ENCODE data around the gene LYPLA2. TPM values are rescaled to one million over a fixed set of nuclear protein-coding genes. Genes with fewer than 3 reads are reported as not detected.
A peak's percentile ranks its signal among the peaks of the same experiment; 100 is the strongest.
"Not testable (repeated sequence)": the region's sequence is repeated elsewhere in the genome, so short reads cannot be mapped to it uniquely, and the experiment has no call there.

Gene LYPLA2
- total RNA-seq, 1 donor from 2014 or later: 27.8 TPM

- DNase-seq: no peak
Observed at GRCh38 chr1:23779826-23780371, 11.0 kb upstream of the LYPLA2 start.

GRCh38 chr1:23783141-23783540, 7.8 kb upstream of the LYPLA2 start:
- DNase-seq: not testable (repeated sequence)

- DNase-seq: no peak
Observed at GRCh38 chr1:23784846-23785245, 6.1 kb upstream of the LYPLA2 start.

GRCh38 chr1:23787701-23788100, 3.2 kb upstream of the LYPLA2 start:
- no peak for DNase-seq

- DNase-seq: no peak
Observed at GRCh38 chr1:23788695-23789094, 2.2 kb upstream of the LYPLA2 start.

- DNase-seq: no peak
Observed at GRCh38 chr1:23791516-23792047, 637 bp downstream of the LYPLA2 start.

GRCh38 chr1:23792151-23792945, 1.4 kb downstream of the LYPLA2 start:
- DNase-seq: no peak

GRCh38 chr1:23793018-23793781, 2.3 kb downstream of the LYPLA2 start:
- DNase-seq: no peak

GRCh38 chr1:23793861-23794731, 3.2 kb downstream of the LYPLA2 start:
- DNase-seq: no peak

- DNase-seq: not testable (repeated sequence)
Observed at GRCh38 chr1:23794732-23795182, 3.8 kb downstream of the LYPLA2 start.

- DNase-seq: no peak
Observed at GRCh38 chr1:23795676-23796465, 4.9 kb downstream of the LYPLA2 start.

GRCh38 chr1:23796466-23797271, 5.7 kb downstream of the LYPLA2 start:
- DNase-seq: no peak

GRCh38 chr1:23797478-23798448, 6.8 kb downstream of the LYPLA2 start:
- no peak for DNase-seq

- DNase-seq: no peak
Observed at GRCh38 chr1:23798662-23799142, 7.8 kb downstream of the LYPLA2 start.

- no peak for DNase-seq
Observed at GRCh38 chr1:23799255-23799569, 8.3 kb downstream of the LYPLA2 start.

- DNase-seq: no peak
Observed at GRCh38 chr1:23799570-23800399, 8.8 kb downstream of the LYPLA2 start.

- peak; percentile 94 for DNase-seq
Observed at GRCh38 chr1:23800400-23801337, 9.7 kb downstream of the LYPLA2 start, which contains the start of gene GALE. Gene GALE (minus strand): TSS chr1:23800754. CDS start chr1:23799007, 1,747 bp downstream.

Measured in skin of body (tissue), 2 donors.